Ovary (tissue), 3 donors: Measurements from ENCODE around the gene COL21A1.

ENCODE experiments used
- POLR2A ChIP-seq: fragments of 450-650 bp; IDR thresholded peaks from one replicate; pipeline ENCODE4 v1.6.1; 2017; ENCODE audit warnings: antibody characterized with exemption, mild to moderate bottlenecking, moderate library complexity
- TF ChIP-seq, protein P1 (sequence below), 3 donors: fragments of 450-650 bp in 2 of 3; fragments of 200-600 bp in 1 of 3; IDR thresholded peaks; one replicate each; pipeline versions ENCODE4 v1.5.1 to v1.8.0; 2016 to 2022; ENCODE audit warnings: antibody characterized with exemption in 3 of 3, mild to moderate bottlenecking in 1 of 3
- donor health status: DM: no; HTN: no; CAD: no.

DNA sequence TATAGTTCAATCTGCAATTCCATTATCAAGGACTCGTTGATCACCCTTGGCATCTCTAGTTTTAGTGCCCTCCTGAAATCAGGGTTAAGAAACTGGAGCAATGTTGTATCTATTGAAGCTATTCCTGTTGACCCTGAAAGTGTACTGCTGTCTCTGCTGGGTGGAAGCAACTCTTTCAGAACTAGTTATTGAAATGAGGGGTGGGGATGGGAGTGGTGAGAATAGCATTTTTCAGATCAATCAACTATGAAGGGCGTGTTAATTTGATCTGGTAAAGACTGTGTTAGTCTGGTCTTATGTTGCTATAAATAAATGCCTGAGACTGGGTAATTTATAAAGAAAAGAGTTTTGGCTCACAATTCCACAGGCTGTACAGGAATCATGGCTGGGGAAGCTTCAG is 219.5 kb downstream of the COL21A1 start:
- TF ChIP-seq, protein P1, sequence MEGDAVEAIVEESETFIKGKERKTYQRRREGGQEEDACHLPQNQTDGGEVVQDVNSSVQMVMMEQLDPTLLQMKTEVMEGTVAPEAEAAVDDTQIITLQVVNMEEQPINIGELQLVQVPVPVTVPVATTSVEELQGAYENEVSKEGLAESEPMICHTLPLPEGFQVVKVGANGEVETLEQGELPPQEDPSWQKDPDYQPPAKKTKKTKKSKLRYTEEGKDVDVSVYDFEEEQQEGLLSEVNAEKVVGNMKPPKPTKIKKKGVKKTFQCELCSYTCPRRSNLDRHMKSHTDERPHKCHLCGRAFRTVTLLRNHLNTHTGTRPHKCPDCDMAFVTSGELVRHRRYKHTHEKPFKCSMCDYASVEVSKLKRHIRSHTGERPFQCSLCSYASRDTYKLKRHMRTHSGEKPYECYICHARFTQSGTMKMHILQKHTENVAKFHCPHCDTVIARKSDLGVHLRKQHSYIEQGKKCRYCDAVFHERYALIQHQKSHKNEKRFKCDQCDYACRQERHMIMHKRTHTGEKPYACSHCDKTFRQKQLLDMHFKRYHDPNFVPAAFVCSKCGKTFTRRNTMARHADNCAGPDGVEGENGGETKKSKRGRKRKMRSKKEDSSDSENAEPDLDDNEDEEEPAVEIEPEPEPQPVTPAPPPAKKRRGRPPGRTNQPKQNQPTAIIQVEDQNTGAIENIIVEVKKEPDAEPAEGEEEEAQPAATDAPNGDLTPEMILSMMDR (IDR thresholded peaks at IDR 0.05), result no peak
- no peak for TF ChIP-seq POLR2A
